Prostate gland (tissue), 2 donors: ENCODE measurements around the gene MYO1H.

Experiments
- CTCF ChIP-seq, 4 experiments: fragments of 200-600 bp in 2 of 4; fragments of 450-650 bp in 2 of 4; sonication (generic) in 2 of 4; IDR thresholded peaks; 1 replicate in 3 of 4; 2 replicates in 1 of 4; pipeline ENCODE4 v1.5.1; 2016 to 2019; ENCODE audit warnings: antibody characterized with exemption in 4 of 4, mild to moderate bottlenecking in 2 of 4, moderate library complexity in 2 of 4
- POLR2A ChIP-seq: fragments of 450-650 bp; IDR thresholded peaks from one replicate; pipeline ENCODE4 v1.6.1; 2016; ENCODE audit warnings: antibody characterized with exemption, mild to moderate bottlenecking

- no peak for TF ChIP-seq CTCF (IDR thresholded peaks at IDR 0.05)
- TF ChIP-seq POLR2A: no peak
Measured at GRCh38 chr12:109382031-109382430, 34.3 kb downstream of the MYO1H start.
